SK-N-SH (cell line): ENCODE data around the gene ZBTB16. TPM values are rescaled to one million over a fixed set of nuclear protein-coding genes. Genes with fewer than 3 reads are reported as not detected.

Source experiments
- CTCF ChIA-PET: fragments of 300-600, 350-600 bp; formaldehyde crosslinking; extraction: SDS; loops from one replicate; lab custom pipeline; 2021; lab: Yijun Ruan, JAX
- POLR2A ChIA-PET: fragments of 350-600 bp; sonication (Branson Sonifier 250); formaldehyde crosslinking; extraction: SDS; loops from one replicate; lab custom pipeline; 2020; ENCODE audit warnings: antibody characterized with exemption, inconsistent platforms; lab: Yijun Ruan, JAX
- DNase-seq: peaks from one replicate; pipeline ENCODE4 v3.0.0; 2012
- H2AFZ ChIP-seq: fragments of 200-600 bp; sonication (generic); 2 replicates; pipeline ENCODE4 v1.8.1; 2016; ENCODE audit warnings: antibody characterized with exemption, mild to moderate bottlenecking, low read depth
- H3F3A ChIP-seq: fragments of 200-600 bp; sonication (generic); replicated peaks from 2 replicates; pipeline ENCODE3; 2016; ENCODE audit warnings: antibody characterized with exemption, mild to moderate bottlenecking; ENCODE audit not compliant: insufficient read depth
- H3K27ac ChIP-seq, 2 experiments: fragments of 200-500 bp in 1 of 2; fragments of 200-600 bp in 1 of 2; sonication (Bioruptor generic) in 1 of 2; sonication (generic), shearing (Covaris generic) in 1 of 2; 2 replicates each; pipeline versions ENCODE4 v1.5.1 to v1.6.1; 2014 to 2016; ENCODE audit warnings: low read depth in 2 of 2, inconsistent platforms in 1 of 2, low read length in 1 of 2, mild to moderate bottlenecking in 1 of 2, mixed read lengths in 1 of 2
- H3K27me3 ChIP-seq: fragments of 200-600 bp; sonication (generic), shearing (Covaris generic); 2 replicates; pipeline ENCODE4 v1.6.1; 2016; ENCODE audit warnings: mixed run types; ENCODE audit not compliant: insufficient read depth
- H3K36me3 ChIP-seq, 2 experiments: fragments of 200-500 bp in 1 of 2; fragments of 200-600 bp in 1 of 2; sonication (Bioruptor generic) in 1 of 2; sonication (generic) in 1 of 2; replicated peaks in 1 of 2; 2 replicates each; pipeline versions ENCODE3 to v1.5.1; 2014 to 2016; ENCODE audit warnings: low read length in 1 of 2, mild to moderate bottlenecking in 1 of 2; ENCODE audit not compliant: insufficient read depth in 2 of 2, control insufficient read depth in 1 of 2
- H3K4me1 ChIP-seq, 2 experiments: fragments of 200-500 bp in 1 of 2; fragments of 200-600 bp in 1 of 2; sonication (Bioruptor generic) in 1 of 2; sonication (generic), shearing (Covaris generic) in 1 of 2; 2 replicates each; pipeline versions ENCODE4 v1.5.1 to v1.6.1; 2014 to 2016; ENCODE audit warnings: low read depth in 1 of 2, low read length in 1 of 2, mixed run types in 1 of 2; ENCODE audit not compliant: insufficient read depth in 2 of 2, control insufficient read depth in 1 of 2
- H3K4me2 ChIP-seq: fragments of 200-600 bp; sonication (generic), shearing (Covaris generic); 2 replicates; pipeline ENCODE4 v1.6.1; 2017; ENCODE audit warnings: mixed run types
- H3K4me3 ChIP-seq, 2 experiments: fragments of 200-500 bp in 1 of 2; fragments of 200-600 bp in 1 of 2; sonication (Bioruptor generic) in 1 of 2; sonication (generic), shearing (Covaris generic) in 1 of 2; 2 replicates each; pipeline versions ENCODE4 v1.5.1 to v1.8.1; 2014 to 2016; ENCODE audit warnings: low read depth in 2 of 2, inconsistent platforms in 1 of 2, low read length in 1 of 2, mild to moderate bottlenecking in 1 of 2, mixed read lengths in 1 of 2, moderate library complexity in 1 of 2
- H3K79me2 ChIP-seq: fragments of 200-600 bp; sonication (generic); 2 replicates; pipeline ENCODE4 v1.8.1; 2017; ENCODE audit warnings: mild to moderate bottlenecking; ENCODE audit not compliant: insufficient read depth
- H3K9ac ChIP-seq: fragments of 200-600 bp; sonication (generic); 2 replicates; pipeline ENCODE4 v1.6.1; 2017; ENCODE audit warnings: mixed run types
- H3K9me2 ChIP-seq: fragments of 200-600 bp; sonication (generic); 2 replicates; pipeline ENCODE4 v1.6.1; 2017; ENCODE audit warnings: mixed run types
- H3K9me3 ChIP-seq: fragments of 200-600 bp; sonication (generic); 2 replicates; pipeline ENCODE4 v1.6.1; 2017; ENCODE audit warnings: mixed run types, mild to moderate bottlenecking, moderate library complexity
- H4K20me1 ChIP-seq: fragments of 200-600 bp; sonication (generic); 2 replicates; pipeline ENCODE4 v1.6.1; 2017; ENCODE audit warnings: mild to moderate bottlenecking, mixed run types; ENCODE audit not compliant: insufficient read depth
- EP300 ChIP-seq, 2 experiments: IDR thresholded peaks; 2 replicates each; pipeline versions ENCODE4 v1.4.0 to v1.6.1; 2012; ENCODE audit warnings: borderline replicate concordance in 1 of 2, low read depth in 1 of 2, low read length in 1 of 2
- FOSL2 ChIP-seq: IDR thresholded peaks from 2 replicates; pipeline ENCODE4 v1.4.0; 2012; ENCODE audit warnings: low read depth, mild to moderate bottlenecking, moderate library complexity, borderline replicate concordance
- MEF2A ChIP-seq: IDR thresholded peaks from 2 replicates; pipeline ENCODE4 v1.4.0; 2012; ENCODE audit warnings: low read depth, borderline replicate concordance
- REST ChIP-seq: IDR thresholded peaks from 2 replicates; pipeline ENCODE4 v1.6.1; 2012; ENCODE audit warnings: mild to moderate bottlenecking, low read depth, low read length, moderate library complexity
- USF1 ChIP-seq: IDR thresholded peaks from 2 replicates; pipeline ENCODE4 v1.4.0; 2012; ENCODE audit warnings: low read depth, borderline replicate concordance
- USF2 ChIP-seq: fragments of 150-350 bp; IDR thresholded peaks from 2 replicates; pipeline ENCODE4 v1.6.1; 2017; ENCODE audit warnings: antibody characterized with exemption, low read length, low read depth, borderline replicate concordance
- WGBS: methylation state at CpG from one replicate; pipeline ENCODE4 v1.1.6; 2017; ENCODE audit warnings: low lambda C conversion rate; 5-methylcytosine and 5-hydroxymethylcytosine counted together
- polyA plus RNA-seq, 3 experiments: library from polyadenylated mRNA; depleted of rRNA; stranded (reverse); fragments of >200 nt; gene quantifications; 2 replicates each; pipeline ENCODE4 v1.2.3, GENCODE V29; 2012

ZBTB16 gene
- polyA plus RNA-seq, 1 of the 3 experiments (the other 2 are of a cell fraction): not detected

GRCh38 chr11:114044042-114044871, 15.3 kb upstream of the ZBTB16 start:
- ChIA-PET POLR2A (no interaction called here), CTCF (interaction anchor here (0.7 to 14.1 kb wide), 8 partner anchors 8 to 219 kb away, joined by 3 to 112 read pairs (median 4); no protein-coding TSS in a partner anchor)
- no peaks in the 10 kb centered on the region for H3K4me1 ChIP-seq
- H3K79me2 ChIP-seq: no peaks in the 10 kb centered on the region
- H3K4me2 ChIP-seq: no peak overlapping the region
- no peaks in the 10 kb centered on the region for H3K36me3 ChIP-seq
- H3K4me3 ChIP-seq: no peak overlapping the region
- H3K9ac ChIP-seq: no peak overlapping the region
- H3K27me3 ChIP-seq: no peaks in the 10 kb centered on the region; the same call in 1 of the 2 replicates
- no peak for TF ChIP-seq MEF2A
- WGBS: 63% methylated on average over 10 of the region's 10 CpGs
- H3K9me2 ChIP-seq: no peaks in the 10 kb centered on the region
- H4K20me1 ChIP-seq: no peaks in the 10 kb centered on the region
- H3F3A ChIP-seq: no peaks in the 10 kb centered on the region
- DNase-seq: no peak
- H3K27ac ChIP-seq: no peak overlapping the region
- no peaks in the 10 kb centered on the region for H3K9me3 ChIP-seq
- no peak overlapping the region for H2AFZ ChIP-seq

GRCh38 chr11:114047327-114047726, 12.2 kb upstream of the ZBTB16 start:
- H3K9me3 ChIP-seq: no peaks in the 10 kb centered on the region
- 24% methylated on average over 4 of the region's 4 CpGs for WGBS
- H3K4me2 ChIP-seq: no peak overlapping the region
- ChIA-PET CTCF (interaction anchor here (0.6 to 14.1 kb wide), 6 partner anchors 11 to 216 kb away, joined by 3 to 112 read pairs (median 5); no protein-coding TSS in a partner anchor), POLR2A (no interaction called here)
- H3K27ac ChIP-seq: no peak overlapping the region
- H3K27me3 ChIP-seq: peaks cover 10% of the 10 kb centered on the region; the same call in 1 of the 2 replicates
- no peaks in the 10 kb centered on the region for H3K79me2 ChIP-seq
- no peak overlapping the region for H3K4me3 ChIP-seq
- DNase-seq: no peak
- no peaks in the 10 kb centered on the region for H3K4me1 ChIP-seq
- TF ChIP-seq FOSL2 (no peak), USF2 (no peak), REST (no peak), USF1 (no peak), EP300 (IDR thresholded peaks at IDR 0.05; ENCODE audit: borderline replicate concordance in 1 of 2, low read depth in 1 of 2, low read length in 1 of 2) (no peak)
- H3F3A ChIP-seq: no peaks in the 10 kb centered on the region
- H3K9ac ChIP-seq: no peak overlapping the region
- no peaks in the 10 kb centered on the region for H3K36me3 ChIP-seq
- H4K20me1 ChIP-seq: no peaks in the 10 kb centered on the region
- H2AFZ ChIP-seq: no peak overlapping the region
- no peaks in the 10 kb centered on the region for H3K9me2 ChIP-seq
